SU-DHL-6 (cell line): ENCODE measurements around the gene RINL.

Experiments used
- H2AFZ ChIP-seq: fragments of 200-600 bp; sonication (generic); 2 replicates; pipeline ENCODE4 v1.6.1; 2014; ENCODE audit warnings: low read depth, mild to moderate bottlenecking, moderate library complexity, mixed read lengths, antibody characterized with exemption, low read length; ENCODE audit not compliant: severe bottlenecking
- H3F3A ChIP-seq: fragments of 200-600 bp; shearing (Covaris generic); 2 replicates; pipeline ENCODE4 v1.6.0; 2016; ENCODE audit warnings: antibody characterized with exemption, mild to moderate bottlenecking; ENCODE audit not compliant: insufficient read depth
- H3K27ac ChIP-seq: fragments of 200-600 bp; sonication (generic); 2 replicates; pipeline ENCODE4 v1.5.1; 2016; ENCODE audit warnings: low read depth, mild to moderate bottlenecking, low read length, moderate library complexity, mixed read lengths
- H3K27me3 ChIP-seq: fragments of 200-600 bp; sonication (generic), shearing (Covaris generic); 2 replicates; pipeline ENCODE4 v1.6.0; 2014; ENCODE audit warnings: mild to moderate bottlenecking, low read length
- H3K36me3 ChIP-seq: fragments of 200-600 bp; sonication (generic); 2 replicates; pipeline ENCODE4 v1.6.1; 2014; ENCODE audit warnings: mild to moderate bottlenecking, low read length, mixed read lengths
- H3K4me2 ChIP-seq: fragments of 300-600, 200-600 bp; shearing (Covaris generic), sonication (generic); 2 replicates; pipeline ENCODE4 v1.6.0; 2014; ENCODE audit warnings: low read length, low read depth, mild to moderate bottlenecking; ENCODE audit not compliant: poor library complexity, severe bottlenecking
- H3K4me3 ChIP-seq: fragments of 200-600 bp; sonication (generic); 2 replicates; pipeline ENCODE4 v1.5.1; 2014; ENCODE audit warnings: antibody characterized with exemption, low read length, mild to moderate bottlenecking, mixed read lengths; ENCODE audit not compliant: insufficient read depth, poor library complexity, severe bottlenecking
- H3K79me2 ChIP-seq: fragments of 200-600 bp; sonication (generic); 2 replicates; pipeline ENCODE4 v1.6.1; 2014; ENCODE audit warnings: mild to moderate bottlenecking, low read length, moderate library complexity; ENCODE audit not compliant: insufficient read depth
- H3K9ac ChIP-seq: fragments of 200-600 bp; sonication (generic); 2 replicates; pipeline ENCODE4 v1.7.0; 2014; ENCODE audit warnings: mild to moderate bottlenecking, low read length
- H3K9me2 ChIP-seq: fragments of 200-600 bp; sonication (generic); replicated peaks from 2 replicates; pipeline ENCODE4 v1.6.1; 2014; ENCODE audit warnings: low read length; ENCODE audit not compliant: insufficient read depth
- H3K9me3 ChIP-seq: fragments of 200-600 bp; sonication (generic); 2 replicates; pipeline ENCODE4 v1.6.1; 2014; ENCODE audit warnings: low read length, mixed read lengths; ENCODE audit not compliant: insufficient read depth
- H4K20me1 ChIP-seq: fragments of 200-600 bp; sonication (generic); 2 replicates; pipeline ENCODE4 v1.6.1; 2014; ENCODE audit warnings: low read depth, mild to moderate bottlenecking, antibody characterized with exemption, low read length, moderate library complexity, mixed read lengths
- EZH2phosphoT487 ChIP-seq: fragments of 200-600 bp; sonication (generic), shearing (Covaris generic); conservative IDR thresholded peaks from 2 replicates; pipeline ENCODE4 v1.6.1; 2018; ENCODE audit warnings: mild to moderate bottlenecking, antibody characterized with exemption, low read length, moderate library complexity, mixed read lengths
- TF ChIP-seq, protein P1 (sequence below): fragments of 200-600 bp; sonication (generic); IDR thresholded peaks from one replicate; pipeline ENCODE4 v1.5.1; 2017; ENCODE audit warnings: antibody characterized with exemption, mild to moderate bottlenecking, low read length, moderate library complexity; ENCODE audit not compliant: insufficient read depth, poor library complexity, severe bottlenecking

RINL gene

DNA sequence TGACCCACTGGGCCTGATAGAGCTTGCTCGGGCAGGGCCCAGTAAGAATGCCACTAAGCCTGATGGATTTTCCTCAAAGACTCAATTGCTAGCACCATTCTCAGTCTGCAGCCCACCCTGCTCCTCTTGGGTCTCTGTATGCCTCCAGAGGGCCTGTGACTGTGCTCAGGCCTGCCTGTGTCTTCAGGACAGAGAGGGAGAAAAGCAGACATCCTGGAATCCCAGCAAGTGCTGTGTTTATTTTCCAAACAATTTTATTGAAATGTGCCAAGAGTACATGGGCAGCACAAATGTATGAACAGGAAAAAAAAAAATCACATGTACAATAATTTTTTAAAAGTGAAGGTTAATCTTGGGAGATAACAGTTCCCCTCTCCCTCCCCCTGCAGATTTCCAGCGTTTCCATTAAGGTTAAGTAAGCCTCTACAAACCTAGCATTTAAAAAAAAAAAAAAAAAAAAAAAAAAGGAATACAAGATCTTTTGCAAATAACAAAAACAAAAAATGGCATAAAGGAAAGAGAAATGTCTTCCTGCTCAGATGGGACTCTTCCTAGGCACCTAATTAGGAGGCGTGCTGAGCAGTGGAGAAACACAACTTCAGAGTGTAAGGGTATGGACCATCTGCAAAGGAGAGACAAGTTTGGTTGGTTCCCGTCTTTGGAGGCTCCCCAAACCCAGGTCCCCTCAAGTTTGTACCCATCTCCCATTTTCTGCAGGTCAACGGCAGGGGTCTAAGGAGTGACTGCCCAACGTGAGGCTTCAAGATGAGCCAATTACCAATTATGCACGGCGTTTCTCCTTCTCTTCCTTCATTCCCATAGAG lies 41.7 kb downstream of the RINL start:
- Histone ChIP-seq H3K27ac (no peak overlapping the region), H2AFZ (no peak overlapping the region), H3K27me3 (no peaks in the 10 kb centered on the region), H3K4me2 (no peak overlapping the region), H3K9me3 (no peaks in the 10 kb centered on the region), H3F3A (peaks cover 66% of the 10 kb centered on the region), H3K4me3 (no peak overlapping the region), H3K9ac (no peak overlapping the region), H3K79me2 (peaks cover 7% of the 10 kb centered on the region), H4K20me1 (peaks cover 11% of the 10 kb centered on the region), H3K9me2 (no peaks in the 10 kb centered on the region), H3K36me3 (peaks cover 22% of the 10 kb centered on the region)
- no peak for TF ChIP-seq EZH2phosphoT487
- TF ChIP-seq, protein P1, sequence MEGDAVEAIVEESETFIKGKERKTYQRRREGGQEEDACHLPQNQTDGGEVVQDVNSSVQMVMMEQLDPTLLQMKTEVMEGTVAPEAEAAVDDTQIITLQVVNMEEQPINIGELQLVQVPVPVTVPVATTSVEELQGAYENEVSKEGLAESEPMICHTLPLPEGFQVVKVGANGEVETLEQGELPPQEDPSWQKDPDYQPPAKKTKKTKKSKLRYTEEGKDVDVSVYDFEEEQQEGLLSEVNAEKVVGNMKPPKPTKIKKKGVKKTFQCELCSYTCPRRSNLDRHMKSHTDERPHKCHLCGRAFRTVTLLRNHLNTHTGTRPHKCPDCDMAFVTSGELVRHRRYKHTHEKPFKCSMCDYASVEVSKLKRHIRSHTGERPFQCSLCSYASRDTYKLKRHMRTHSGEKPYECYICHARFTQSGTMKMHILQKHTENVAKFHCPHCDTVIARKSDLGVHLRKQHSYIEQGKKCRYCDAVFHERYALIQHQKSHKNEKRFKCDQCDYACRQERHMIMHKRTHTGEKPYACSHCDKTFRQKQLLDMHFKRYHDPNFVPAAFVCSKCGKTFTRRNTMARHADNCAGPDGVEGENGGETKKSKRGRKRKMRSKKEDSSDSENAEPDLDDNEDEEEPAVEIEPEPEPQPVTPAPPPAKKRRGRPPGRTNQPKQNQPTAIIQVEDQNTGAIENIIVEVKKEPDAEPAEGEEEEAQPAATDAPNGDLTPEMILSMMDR: no peak

DNA sequence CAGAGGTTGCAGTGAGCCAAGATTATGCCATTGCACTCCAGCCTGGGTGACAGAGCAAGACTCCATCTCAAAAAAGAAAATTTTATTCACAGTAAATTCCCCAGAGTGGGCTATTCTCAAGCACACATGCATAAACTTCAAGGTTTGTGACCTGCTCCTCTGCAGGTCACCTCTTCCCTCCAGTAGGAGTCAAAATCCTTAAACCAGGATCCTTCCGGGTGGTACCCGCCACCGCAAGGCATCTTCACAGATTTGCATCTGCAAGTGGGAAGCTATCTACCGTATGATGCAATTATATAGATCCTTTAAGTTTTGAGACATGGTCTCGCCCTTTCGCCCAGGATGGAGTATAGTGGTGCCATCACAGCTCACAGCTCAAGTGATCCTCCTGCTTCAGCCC lies 43.5 kb downstream of the RINL start:
- peaks cover 11% of the 10 kb centered on the region; the same call in 1 of the 2 replicates for H3K79me2 ChIP-seq
- no peak overlapping the region; the same call in 1 of the 2 replicates for H3K27ac ChIP-seq
- peaks cover 58% of the 10 kb centered on the region for H3F3A ChIP-seq
- peaks cover 4% of the 10 kb centered on the region; the same call in 1 of the 2 replicates for H4K20me1 ChIP-seq
- no peaks in the 10 kb centered on the region for H3K27me3 ChIP-seq
- H3K9ac ChIP-seq: no peak overlapping the region
- H3K9me3 ChIP-seq: no peaks in the 10 kb centered on the region
- no peak overlapping the region for H2AFZ ChIP-seq
- no peaks in the 10 kb centered on the region for H3K9me2 ChIP-seq
- H3K4me3 ChIP-seq: no peak overlapping the region
- no peak for TF ChIP-seq EZH2phosphoT487
- TF ChIP-seq, protein P1: no peak
- no peak overlapping the region for H3K4me2 ChIP-seq
- H3K36me3 ChIP-seq: peaks cover 13% of the 10 kb centered on the region; the same call in 1 of the 2 replicates

DNA sequence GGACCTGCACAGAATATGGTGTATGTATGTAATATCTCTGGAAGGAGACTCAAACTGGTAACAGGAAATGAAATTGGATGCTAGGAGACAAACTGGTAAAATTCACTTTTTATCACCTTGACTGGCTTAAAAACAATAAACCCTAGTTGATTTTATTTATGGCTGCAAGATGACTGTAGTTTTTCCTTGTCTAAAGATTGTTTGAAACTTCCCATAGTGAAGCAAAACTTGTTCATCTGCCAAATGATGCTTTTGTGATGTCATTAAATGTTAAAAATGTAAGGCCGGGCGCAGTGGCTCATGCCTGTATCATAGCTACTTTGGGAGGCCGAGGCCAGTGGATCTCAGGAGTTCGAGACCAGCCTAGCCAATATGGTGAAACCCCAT lies 44.0 kb downstream of the RINL start:
- Histone ChIP-seq H3K79me2 (peaks cover 11% of the 10 kb centered on the region; the same call in 1 of the 2 replicates), H4K20me1 (no peaks in the 10 kb centered on the region; the same call in 1 of the 2 replicates), H3K27ac (peak overlapping the region; percentile 38), H3K36me3 (peaks cover 8% of the 10 kb centered on the region; the same call in 1 of the 2 replicates), H3K9ac (no peak overlapping the region), H3K9me2 (no peaks in the 10 kb centered on the region), H3K4me3 (no peak overlapping the region), H3F3A (peaks cover 53% of the 10 kb centered on the region), H3K9me3 (no peaks in the 10 kb centered on the region), H2AFZ (no peak overlapping the region), H3K4me2 (no peak overlapping the region), H3K27me3 (no peaks in the 10 kb centered on the region)
- TF ChIP-seq EZH2phosphoT487: no peak
- TF ChIP-seq, protein P1: no peak
